HT1080 (cell line): ENCODE data around the gene HMG20A. TPM values are rescaled to one million over a fixed set of nuclear protein-coding genes. Genes with fewer than 3 reads are reported as not detected.

Experiments used
- DNase-seq: peaks from one replicate; pipeline ENCODE4 v3.0.0-alpha.2; 2015; ENCODE audit warnings: low read depth
- total RNA-seq: library from RNA; depleted of rRNA; stranded (reverse); fragments of >200 nt; shearing (Covaris generic); gene quantifications from 2 replicates; pipeline ENCODE4 v1.2.3, GENCODE V29; 2014

Gene HMG20A
- total RNA-seq, 1 experiment from 2014 or later: 34.1 TPM

DNA sequence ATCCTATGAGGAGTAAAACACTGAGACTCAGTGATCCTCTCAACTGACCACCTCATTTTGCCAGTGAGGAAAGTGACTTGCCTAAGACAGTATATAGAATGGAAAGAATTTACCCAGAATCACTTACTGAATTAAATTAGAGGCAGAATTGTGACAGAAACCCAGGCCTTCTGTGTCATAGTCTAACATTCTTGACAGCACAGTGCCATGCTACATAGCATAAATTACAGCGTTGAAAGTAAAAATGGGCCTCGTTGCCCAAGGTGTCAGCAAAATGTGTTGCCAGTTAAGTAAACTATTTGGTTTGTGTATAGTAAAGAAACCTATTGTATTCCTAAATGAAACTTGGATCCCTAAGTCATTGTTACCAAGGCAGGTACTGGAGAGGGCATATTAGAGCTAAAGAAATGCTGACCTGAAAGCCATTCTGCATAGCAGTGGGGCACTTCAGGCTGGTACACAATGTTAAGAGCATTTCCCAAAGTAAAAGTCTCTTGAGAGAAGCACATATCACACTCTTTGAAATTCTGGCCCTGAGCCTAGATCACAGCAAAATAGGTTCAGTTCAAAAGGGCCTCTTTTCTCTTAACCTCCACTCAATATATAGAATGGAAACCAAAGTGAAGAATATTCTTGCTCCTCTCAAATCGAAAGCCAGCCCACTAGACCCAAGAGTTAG is 53.8 kb downstream of the HMG20A start:
- DNase-seq: no peak

DNA sequence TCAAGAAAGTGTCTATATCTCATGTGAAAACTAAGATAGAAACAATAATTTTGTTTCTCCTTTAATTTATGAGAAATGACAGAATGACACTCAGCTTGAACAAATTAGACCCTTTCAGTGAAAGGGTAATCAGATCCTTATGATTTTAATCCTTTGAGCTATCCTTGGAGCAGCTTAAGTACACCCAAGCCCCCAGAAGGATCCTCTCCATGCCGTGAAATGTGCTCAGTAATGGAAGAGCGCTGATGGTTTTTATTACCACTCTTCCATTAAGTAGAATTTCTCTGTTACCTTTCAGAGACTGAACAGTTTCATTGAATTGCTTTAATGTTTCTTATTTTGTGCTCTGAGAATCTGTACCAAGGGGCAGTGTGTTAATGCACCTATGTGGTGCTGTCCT is 54.3 kb downstream of the HMG20A start:
- DNase-seq: no peak

DNA sequence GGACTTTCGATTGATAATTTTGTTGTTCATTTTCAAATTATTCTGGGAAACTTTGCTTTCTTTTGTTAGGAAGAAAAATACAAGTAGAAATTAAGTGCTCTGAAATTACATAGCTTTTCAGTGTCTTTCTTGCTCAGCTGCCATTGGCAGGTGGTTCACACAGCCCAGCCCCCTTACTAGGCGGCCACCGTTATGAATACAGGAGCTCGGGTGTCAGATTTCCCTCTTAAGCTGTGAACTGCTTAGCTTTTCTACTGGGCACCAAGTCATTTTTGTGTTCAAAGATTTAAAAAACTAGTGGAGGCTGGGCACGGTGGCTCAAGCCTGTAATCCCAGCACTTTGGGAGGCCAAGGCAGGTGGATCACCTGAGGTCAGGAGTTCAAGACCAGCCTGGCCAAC is 55.2 kb downstream of the HMG20A start:
- no peak for DNase-seq

DNA sequence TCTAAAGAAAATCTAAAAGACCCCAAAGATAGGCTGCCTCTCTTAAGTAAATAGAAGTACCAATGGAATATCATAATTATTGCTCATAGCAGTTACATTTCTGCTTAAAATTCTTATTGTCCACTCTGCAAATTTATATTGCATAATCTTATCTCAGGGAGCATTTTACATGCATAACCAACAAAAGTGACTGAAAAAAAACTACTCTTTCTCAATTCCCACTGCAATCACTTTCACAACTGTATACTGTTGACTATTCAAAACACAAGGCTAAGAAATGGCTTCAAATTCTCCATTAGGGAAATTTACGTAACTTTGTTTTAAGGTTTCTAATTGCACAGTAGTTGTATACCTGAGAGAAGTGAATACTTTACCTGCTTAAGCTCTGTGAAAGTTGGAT is 56.3 kb downstream of the HMG20A start:
- no peak for DNase-seq

DNA sequence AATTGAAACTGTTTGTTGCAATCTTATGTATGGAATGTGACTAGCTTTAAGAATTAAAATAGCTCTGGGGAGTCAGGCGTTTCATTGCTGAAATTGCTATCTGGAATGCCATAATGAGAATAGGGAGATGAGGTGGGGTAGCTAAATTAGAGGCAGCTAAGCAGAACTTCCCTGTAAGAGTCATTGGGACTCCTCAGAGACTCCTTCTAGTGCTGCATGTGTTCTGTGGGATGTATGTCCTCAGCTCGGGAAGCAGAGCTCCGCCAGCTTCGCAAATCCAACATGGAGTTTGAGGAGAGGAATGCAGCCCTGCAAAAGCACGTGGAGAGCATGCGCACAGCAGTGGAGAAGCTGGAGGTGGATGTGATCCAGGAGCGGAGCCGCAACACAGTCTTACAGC is 57.4 kb downstream of the HMG20A start:
- no peak for DNase-seq

DNA sequence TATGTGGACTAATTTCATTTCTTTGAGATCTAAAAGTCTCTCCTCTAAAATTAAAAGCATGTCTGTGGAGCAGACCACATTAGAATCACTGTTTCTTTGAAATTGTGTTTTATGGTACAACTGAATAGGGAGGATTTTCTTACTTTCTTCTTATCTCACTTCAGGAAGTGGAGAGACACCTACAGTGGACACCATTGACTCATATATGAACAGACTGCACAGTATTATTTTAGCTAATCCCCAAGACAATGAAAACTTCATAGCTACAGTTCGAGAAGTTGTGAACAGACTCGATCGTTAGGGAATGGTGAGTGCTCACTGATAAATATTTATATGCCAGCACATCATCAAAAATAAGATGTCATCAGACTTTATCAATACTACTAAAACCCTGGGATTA is 58.3 kb downstream of the HMG20A start:
- DNase-seq: no peak

DNA sequence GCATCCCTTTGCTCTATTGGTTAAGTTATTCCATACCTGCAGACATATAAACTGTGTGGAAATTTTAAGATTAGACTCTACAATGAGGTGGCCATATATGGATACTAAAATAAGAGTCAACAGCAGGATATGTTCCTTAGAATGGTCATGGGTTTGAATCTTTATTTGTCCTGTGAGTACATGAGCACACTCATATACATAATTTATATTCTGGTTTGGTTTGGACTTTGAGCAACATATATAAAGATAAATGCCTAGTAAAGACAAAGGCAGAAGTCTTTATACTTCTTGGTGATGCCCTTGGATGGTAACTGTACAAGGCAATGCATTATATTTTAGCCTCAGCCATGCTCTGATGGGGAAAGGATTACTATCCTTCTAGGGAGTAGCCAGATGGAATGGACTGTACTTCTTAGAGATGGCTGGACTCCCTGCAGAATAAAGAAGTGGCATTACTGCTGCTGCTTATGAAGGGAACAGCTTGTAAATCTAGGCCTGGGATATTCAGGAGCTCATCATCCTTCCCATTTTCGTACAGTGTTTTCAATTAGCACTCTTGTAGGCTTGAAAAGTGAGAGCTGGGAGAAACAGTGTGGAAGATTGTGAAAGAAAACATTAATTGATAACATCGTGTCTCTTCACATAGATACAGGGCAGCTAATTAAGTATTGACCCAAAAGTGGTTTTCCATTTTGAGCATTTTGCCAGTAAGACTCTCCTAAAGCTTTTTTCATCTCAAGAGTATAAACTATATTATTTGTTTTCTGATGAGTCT is 60.4 kb downstream of the HMG20A start:
- no peak for DNase-seq

DNA sequence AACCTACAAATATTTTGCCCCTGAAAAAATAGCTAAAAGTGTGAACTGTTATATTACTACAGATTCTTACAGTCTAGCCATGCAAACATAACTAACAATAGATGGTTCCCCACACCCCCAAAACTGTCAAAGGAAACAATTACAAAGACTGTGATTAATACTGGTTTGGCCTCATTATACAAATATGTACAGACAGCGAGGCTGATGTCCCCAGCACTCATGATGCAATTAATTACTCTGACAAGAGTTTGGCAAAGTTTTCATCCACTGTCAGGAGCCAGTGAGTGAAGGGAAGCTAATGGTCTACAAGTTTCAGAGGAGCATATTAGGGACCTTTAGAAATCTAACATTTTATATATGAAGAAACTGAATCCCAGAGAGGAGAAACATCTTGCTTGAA is 61.0 kb downstream of the HMG20A start:
- no peak for DNase-seq

DNA sequence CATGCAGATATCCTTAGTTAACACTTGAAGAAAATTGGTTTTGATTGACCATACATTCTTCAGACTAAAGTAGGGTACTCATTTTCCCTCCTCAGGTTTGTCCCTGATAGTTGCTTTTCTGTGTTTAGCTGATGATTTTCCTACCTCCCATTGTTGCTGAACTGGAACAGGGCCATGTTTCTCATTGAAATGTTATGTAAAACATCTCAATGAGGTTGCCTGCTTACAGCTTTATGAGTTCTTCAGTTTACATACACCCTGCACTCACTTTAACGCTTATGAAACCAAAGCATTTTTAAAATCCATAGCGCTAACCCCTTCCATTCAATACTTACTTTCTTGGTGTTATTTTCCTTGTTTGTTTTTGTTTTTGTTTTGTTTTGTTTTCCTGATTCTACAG is 61.9 kb downstream of the HMG20A start:
- DNase-seq: peak; percentile 41

DNA sequence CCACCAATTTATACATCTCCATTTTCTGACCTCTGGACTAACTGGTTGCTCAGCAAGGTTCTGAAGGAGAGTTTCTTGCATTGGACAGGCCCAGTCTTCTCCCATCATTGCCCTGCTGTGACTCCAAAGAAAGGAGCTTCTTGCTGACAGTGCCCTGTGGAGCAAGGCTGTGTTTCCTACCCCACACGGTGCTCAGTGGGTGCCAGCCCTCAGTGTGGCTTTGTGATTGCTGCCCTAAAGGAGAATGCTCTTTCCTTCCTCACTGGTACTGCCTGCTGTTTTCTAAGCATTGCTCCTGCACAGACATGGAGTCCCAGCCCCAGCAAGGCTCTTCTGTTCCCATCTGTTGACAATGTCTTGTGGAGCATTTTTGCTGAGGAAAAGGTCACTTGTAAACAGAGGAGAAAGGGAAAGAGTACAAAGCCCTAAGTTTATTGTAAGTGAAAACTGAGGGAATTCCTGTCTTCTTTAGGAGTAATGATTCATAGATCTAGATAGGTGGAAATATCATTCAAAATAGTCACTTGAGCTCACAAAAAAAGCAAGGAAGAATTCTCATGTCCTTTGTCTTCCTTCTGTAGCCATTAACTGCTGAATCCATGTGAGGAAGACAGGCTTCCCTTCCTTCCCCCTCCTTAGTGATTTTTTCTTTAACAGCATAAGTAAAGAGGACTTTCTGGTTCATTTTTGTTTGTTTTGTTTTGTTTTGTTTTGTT is 62.9 kb downstream of the HMG20A start:
- no peak for DNase-seq

DNA sequence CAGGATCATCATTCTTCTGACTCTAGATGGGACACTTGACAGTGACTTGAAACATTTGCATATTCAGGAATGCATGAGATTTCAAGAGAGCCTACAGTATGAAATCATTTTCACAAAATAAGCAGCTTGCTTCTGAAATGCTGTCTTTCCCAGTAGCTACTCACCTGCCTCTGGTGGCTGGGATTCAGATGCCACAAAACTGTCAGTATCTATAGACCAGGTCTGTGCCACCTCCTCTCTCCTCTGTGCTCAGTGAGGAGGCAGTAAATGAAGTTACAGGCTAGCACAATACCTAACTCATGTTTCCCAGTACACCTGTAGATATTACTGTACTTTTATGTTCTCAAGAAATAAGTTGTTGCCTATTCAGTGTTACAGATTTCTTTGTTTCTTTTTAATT is 64.3 kb downstream of the HMG20A start:
- DNase-seq: no peak

DNA sequence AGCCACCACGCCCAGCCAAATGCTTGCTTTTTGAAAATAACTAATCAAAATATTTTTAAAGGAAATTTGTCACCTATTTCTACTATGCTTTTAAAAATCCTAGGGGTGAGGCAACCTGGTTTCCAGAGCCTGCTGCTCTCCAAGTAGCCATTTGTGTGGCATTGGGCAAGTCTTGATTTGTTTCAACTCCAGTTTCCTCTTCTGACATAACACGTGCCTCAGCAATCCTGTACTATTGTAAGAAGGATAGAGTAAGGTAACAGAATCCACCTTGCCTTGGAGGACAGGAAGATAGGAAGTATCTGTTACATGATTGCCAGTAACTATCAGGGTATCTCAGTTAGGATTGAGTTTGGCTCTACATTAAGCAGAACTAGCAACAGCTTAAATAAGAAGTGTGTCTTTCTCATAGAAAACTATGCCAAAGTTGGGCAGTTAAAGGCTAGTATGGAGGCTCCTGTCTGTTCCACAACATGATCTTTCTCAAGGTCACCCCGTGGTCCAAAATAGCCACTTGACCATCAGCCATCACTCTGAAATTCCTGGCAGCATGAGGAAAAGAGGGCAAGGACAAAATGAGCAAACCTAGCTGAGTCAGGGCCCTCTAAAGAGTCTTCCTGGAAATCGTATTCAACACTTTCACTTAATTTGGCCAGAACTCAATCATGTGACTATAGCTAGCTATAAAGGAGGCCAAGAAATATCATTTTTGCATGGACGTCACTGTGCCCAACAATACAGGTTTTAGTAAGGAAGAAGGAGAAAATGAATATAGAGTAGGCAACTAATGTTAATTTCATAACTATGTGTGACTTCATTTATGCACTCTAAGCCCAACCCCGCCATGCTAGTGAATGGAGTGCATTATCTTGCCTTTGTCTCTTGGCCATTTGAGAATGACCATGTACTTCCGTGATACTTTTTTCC is 66.1 kb downstream of the HMG20A start:
- DNase-seq: no peak

DNA sequence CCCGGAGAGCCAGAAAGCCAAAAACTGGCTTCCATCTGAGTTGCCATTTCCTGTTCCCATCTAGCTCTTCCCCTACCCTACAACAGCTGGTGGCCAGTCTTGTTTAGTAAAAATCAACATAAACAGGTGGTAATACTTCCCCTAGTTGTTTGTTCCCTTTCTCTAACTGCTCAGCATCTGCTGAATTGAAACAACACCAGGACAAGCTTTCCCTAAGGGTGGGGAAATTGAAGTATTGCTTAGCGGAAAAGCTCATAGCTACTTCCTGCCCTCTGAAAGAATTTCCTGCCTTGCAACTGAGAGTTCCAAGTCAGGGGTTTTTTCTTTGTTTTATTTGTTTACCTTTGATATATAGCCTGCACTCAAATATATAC is 66.8 kb downstream of the HMG20A start:
- DNase-seq: no peak

DNA sequence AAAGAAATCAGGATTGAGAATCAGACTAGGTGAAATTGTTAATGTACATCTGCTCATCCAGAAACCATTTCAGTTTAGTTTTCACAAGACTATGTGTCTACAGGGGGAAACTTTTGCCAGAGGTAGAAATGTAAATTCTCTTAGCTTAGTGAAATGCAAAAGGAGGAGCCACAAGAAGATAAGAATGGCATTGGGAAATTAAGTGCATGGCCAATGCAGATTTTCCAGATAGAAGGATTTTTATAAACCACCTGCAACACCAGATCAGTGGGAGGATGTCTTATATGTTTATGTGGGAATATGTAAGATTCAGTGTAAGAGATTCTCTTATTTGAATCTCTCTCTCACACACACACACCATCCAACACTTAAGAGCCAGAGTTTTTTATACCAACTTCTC is 67.2 kb downstream of the HMG20A start:
- DNase-seq: no peak

DNA sequence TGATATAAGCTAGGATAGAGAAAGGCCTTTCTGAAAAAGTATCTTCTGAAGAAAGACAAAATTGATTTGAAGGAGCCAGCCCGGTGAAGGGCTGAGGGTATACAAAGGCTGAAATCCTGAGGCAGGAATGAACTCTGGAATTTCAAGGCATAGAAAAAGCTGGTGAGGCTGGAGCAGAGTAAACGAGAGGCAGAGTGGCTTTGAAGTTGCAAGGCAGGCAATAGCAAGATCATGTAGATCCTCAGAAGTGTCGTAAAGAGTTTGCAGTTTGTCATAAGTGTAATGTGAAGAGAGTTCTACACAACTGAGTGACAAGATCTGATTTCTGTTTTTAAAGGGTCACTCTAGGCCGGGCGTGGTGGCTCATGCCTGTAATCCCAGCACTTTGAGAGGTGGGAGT is 69.0 kb downstream of the HMG20A start:
- DNase-seq: no peak

DNA sequence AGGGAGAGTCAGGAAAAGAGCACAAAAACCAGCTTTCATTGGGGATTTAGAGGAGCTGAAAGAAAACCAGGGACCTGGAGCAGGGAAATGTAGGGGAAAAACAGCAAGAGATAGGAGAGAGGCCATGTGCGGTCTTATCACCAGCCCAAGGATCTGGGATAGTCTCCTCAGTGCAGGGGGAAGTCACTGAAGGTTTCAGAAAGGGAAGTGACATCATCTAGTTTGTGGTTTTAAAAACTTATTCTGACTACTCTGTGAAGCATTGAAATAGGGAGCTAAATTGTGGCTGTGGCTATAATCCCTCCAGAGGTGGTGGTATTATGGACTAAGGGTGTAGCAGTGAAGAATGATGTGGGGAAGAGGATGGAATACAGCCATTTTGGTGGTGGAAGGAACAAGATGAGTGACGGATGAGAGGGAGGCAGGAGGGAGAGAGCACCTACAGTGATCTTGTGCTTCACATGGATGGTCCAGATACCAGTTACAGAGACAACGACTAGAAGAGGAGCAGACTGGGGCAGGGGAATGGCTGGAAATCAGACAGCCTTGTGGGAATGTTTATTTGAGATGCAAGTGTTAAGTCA is 72.7 kb downstream of the HMG20A start:
- peak; percentile 78 for DNase-seq

DNA sequence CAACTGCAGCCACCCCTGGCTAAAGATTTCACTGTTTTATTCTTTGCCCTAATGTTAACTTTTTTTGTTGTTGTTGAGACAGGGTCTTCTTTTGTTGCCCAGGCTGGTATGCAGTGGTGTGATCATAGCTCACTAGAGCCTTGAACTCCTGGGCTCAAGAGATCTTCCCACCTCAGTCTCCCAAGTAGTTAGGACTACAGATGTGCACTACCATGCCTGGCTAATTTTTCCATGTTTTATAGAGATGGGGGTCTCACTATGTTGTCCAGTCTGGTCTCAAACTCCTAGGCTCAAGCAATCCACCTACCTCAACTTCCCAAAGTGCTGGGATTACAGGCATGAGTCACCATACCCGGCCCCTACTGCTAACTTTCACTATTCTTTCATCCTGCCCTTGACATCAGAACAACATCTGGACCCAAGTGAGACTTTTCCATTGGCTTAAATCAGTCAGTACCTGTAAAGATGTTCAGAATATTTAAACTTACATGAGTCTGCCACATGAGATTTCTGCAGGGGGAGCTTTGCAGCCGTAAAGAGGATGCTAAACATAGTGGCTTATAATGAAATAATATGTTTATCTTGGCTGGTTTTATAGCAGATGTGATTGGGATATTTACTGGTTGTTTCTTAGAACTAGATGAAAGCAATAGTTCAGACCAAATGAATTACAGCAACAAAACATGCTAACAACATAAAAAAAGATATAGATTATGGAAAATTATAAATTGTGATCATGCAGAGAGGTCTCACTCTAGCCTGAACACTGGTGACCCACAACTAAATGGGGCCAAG is 73.6 kb downstream of the HMG20A start:
- no peak for DNase-seq

DNA sequence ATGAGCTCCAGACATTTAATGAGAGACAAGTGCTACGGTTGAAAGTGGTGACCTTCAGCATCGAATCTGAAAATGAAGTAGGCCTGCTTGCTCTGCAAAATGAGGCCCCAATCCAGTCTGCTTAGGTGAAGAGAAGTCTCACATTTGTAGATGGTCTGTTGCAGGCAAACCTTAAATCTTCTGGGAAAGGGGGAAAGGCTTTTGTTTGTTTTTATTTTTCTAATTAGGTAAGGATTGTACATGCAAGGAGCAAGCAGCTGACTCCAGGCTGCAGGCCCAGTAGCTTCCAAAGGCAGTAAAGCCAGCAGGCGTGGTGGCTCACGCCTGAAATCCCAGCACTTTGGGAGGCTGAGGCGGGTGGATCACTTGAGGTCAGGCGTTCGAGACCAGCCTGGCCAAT is 74.3 kb downstream of the HMG20A start:
- no peak for DNase-seq

DNA sequence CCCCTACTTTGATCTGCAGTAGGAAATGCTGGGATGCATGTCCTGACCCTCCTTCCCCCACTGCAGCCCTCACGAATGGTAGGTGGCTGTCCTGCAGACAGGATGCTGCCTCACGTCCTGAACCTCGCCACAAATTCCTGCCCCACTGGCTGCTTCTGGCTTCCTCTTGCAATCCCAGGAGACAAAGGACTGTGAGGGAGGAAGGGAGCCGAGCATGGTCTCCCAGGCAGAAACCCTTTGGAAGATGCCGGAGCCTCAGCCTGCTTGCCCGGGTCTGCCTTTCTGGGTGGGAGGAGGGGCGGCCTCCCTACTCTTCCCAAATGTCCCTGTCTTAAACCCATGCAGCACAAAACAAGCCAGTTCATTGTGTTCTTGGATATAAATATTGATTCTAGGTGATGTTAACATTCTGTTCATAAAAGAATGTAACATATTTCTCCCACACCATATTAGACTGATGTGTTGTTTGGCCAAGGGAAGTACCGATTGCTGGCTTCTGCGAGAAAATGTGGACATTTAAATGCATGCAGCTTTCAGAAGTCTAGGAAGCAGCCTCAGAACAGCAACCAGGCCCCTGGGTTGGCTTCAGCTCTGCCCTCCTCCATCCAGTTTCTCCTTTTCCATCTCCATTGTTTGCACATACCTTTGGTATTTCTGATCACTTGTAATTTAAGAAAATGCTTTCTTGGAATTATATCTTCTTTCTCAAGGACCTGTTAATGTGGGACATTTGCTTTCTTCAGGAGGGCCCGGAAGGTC is 75.3 kb downstream of the HMG20A start:
- DNase-seq: peak; percentile 80

DNA sequence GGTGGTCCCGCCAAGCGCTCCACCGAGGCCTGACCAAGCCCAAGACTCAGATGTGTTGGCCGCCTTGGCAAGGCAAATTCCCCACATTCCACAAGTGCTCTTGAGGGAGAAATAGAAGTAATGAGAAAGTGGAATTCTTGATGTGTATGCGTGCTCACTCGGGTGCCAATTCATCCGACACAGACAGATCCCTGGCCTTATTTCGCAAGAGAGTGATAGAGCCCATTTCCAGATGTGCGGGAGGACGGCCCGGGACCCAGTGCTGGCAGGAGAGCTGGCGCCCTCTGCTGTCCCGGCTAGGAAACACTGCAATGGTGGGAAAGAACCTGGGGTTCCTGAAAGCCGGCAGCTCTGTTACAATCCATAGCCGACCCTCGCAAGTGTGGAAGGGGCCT is 76.0 kb downstream of the HMG20A start:
- DNase-seq: peak; percentile 82
